Cortex of kidney (tissue), 1 donor: ENCODE data around the gene CD209.

Experiments used
- DNase-seq: peaks from one replicate; lab custom pipeline; 2025; lab: John Stamatoyannopoulos, UW

CD209 gene

GRCh38 chr19:7738023-7738422 is 9.3 kb downstream of the CD209 start:
- DNase-seq = no peak

GRCh38 chr19:7737215-7737614 is 10.1 kb downstream of the CD209 start:
- no peak for DNase-seq

GRCh38 chr19:7736148-7736547 is 11.2 kb downstream of the CD209 start:
- DNase-seq = no peak

GRCh38 chr19:7734220-7735203 is 12.8 kb downstream of the CD209 start:
- DNase-seq = no peak

- DNase-seq = no peak
Observed at GRCh38 chr19:7733376-7733775, 14.0 kb downstream of the CD209 start.

- no peak for DNase-seq
Observed at GRCh38 chr19:7732045-7732444, 15.3 kb downstream of the CD209 start, which contains the start of gene CLEC4G. CLEC4G (minus strand) TSS chr19:7732110; CDS start chr19:7732102, 8 bp downstream.

GRCh38 chr19:7731615-7732014 is 15.7 kb downstream of the CD209 start:
- no peak for DNase-seq

GRCh38 chr19:7731218-7731595 is 16.1 kb downstream of the CD209 start:
- no peak for DNase-seq

- no peak for DNase-seq
Observed at GRCh38 chr19:7730286-7731217, 16.8 kb downstream of the CD209 start.

GRCh38 chr19:7729831-7730285 is 17.5 kb downstream of the CD209 start:
- DNase-seq = no peak

- no peak for DNase-seq
Observed at GRCh38 chr19:7729211-7729610, 18.1 kb downstream of the CD209 start.

- DNase-seq = no peak
Observed at GRCh38 chr19:7725791-7726190, 21.5 kb downstream of the CD209 start.

- DNase-seq = no peak
Observed at GRCh38 chr19:7722231-7722651, 25.1 kb downstream of the CD209 start.

GRCh38 chr19:7720351-7720750 is 27.0 kb downstream of the CD209 start:
- DNase-seq = no peak

- DNase-seq = no peak
Observed at GRCh38 chr19:7718668-7719067, 28.7 kb downstream of the CD209 start.

- no peak for DNase-seq
Observed at GRCh38 chr19:7716762-7717161, 30.6 kb downstream of the CD209 start.

GRCh38 chr19:7715671-7716070 is 31.7 kb downstream of the CD209 start:
- DNase-seq = no peak

GRCh38 chr19:7710616-7711015 is 36.7 kb downstream of the CD209 start:
- no peak for DNase-seq

- DNase-seq = no peak
Observed at GRCh38 chr19:7709932-7710460, 37.3 kb downstream of the CD209 start.

GRCh38 chr19:7706955-7707456 is 40.3 kb downstream of the CD209 start:
- no peak for DNase-seq

- no peak for DNase-seq
Observed at GRCh38 chr19:7706188-7706954, 41.0 kb downstream of the CD209 start.
